NCI-H2196 (cell line): ENCODE results near the gene FNTB.

ENCODE experiments used
- DNase-seq: peaks from one replicate; lab custom pipeline; 2025; ENCODE audit not compliant: unreplicated experiment; lab: John Stamatoyannopoulos, UW

The FNTB gene

GRCh38 chr14:65044596-65044959 lies 57.9 kb downstream of the FNTB start:
- no peak for DNase-seq

GRCh38 chr14:65045006-65045405 lies 58.3 kb downstream of the FNTB start:
- no peak for DNase-seq

GRCh38 chr14:65045709-65046108 lies 59.0 kb downstream of the FNTB start:
- DNase-seq: no peak

GRCh38 chr14:65052832-65053231 lies 66.1 kb downstream of the FNTB start:
- no peak for DNase-seq

GRCh38 chr14:65053466-65053865 lies 66.8 kb downstream of the FNTB start:
- no peak for DNase-seq

GRCh38 chr14:65054471-65055085 lies 67.9 kb downstream of the FNTB start:
- DNase-seq: no peak

- DNase-seq: no peak
Observed at GRCh38 chr14:65057695-65058094, 71.0 kb downstream of the FNTB start.

GRCh38 chr14:65062096-65063075 lies 75.7 kb downstream of the FNTB start:
- DNase-seq: no peak

GRCh38 chr14:65065719-65066118 lies 79.0 kb downstream of the FNTB start:
- DNase-seq: no peak

GRCh38 chr14:65069874-65070413 lies 83.2 kb downstream of the FNTB start:
- DNase-seq: no peak

- peak; percentile 73 for DNase-seq
Observed at GRCh38 chr14:65070471-65070976, 83.8 kb downstream of the FNTB start.

GRCh38 chr14:65071544-65071943 lies 84.8 kb downstream of the FNTB start:
- DNase-seq: no peak

GRCh38 chr14:65072256-65072655 lies 85.6 kb downstream of the FNTB start:
- no peak for DNase-seq

GRCh38 chr14:65072937-65073336 lies 86.2 kb downstream of the FNTB start:
- no peak for DNase-seq

GRCh38 chr14:65073605-65074201 lies 87.0 kb downstream of the FNTB start:
- DNase-seq: no peak

GRCh38 chr14:65074449-65075150 lies 87.9 kb downstream of the FNTB start:
- no peak for DNase-seq

- no peak for DNase-seq
Observed at GRCh38 chr14:65075628-65076325, 89.1 kb downstream of the FNTB start.

GRCh38 chr14:65077318-65077717 lies 90.6 kb downstream of the FNTB start:
- no peak for DNase-seq

GRCh38 chr14:65079201-65079600 lies 92.5 kb downstream of the FNTB start:
- no peak for DNase-seq

GRCh38 chr14:65079768-65080167 lies 93.1 kb downstream of the FNTB start:
- no peak for DNase-seq
